HG02571 (cell line): ENCODE results near the gene ADAMTS5.

ENCODE experiments used
- ATAC-seq: cut with Tn5 transposase; IDR thresholded peaks from one replicate; pipeline ENCODE4 v1.9.1; 2021; ENCODE audit warnings: mild to moderate bottlenecking, moderate library complexity; ENCODE audit not compliant: unreplicated experiment

Gene ADAMTS5

DNA sequence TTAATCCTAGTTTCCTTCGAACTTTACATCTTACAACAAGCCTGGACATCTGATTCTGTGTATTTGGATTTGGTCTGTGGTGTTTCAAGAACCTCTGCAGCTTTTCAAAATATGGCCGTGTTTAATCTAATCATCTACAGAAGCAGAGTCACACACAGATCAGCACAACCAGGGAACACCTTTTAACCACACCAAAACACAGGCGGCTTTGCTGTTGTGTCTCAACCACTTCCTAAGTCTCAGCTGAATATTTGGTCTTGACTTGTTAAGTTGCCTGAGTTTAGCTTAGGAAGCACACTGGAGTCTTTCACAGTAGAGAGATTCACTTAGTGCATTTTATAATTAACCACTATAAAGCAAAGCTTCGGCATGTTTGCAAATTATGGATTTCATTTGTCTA lies 17.1 kb downstream of the ADAMTS5 start:
- ATAC-seq: no peak

GRCh38 chr21:26948194-26948593 lies 18.7 kb downstream of the ADAMTS5 start:
- ATAC-seq: no peak

- ATAC-seq: no peak
These were observed 20.0 kb downstream of the ADAMTS5 start for GRCh38 chr21:26946744-26947446.

- no peak for ATAC-seq
These were observed 20.8 kb downstream of the ADAMTS5 start for GRCh38 chr21:26945916-26946675.

- ATAC-seq: no peak
These were observed 23.0 kb downstream of the ADAMTS5 start for GRCh38 chr21:26943921-26944320.

- no peak for ATAC-seq
These were observed 25.5 kb downstream of the ADAMTS5 start for GRCh38 chr21:26941421-26941820.

- ATAC-seq: no peak
These were observed 27.2 kb downstream of the ADAMTS5 start for GRCh38 chr21:26939601-26940111.

DNA sequence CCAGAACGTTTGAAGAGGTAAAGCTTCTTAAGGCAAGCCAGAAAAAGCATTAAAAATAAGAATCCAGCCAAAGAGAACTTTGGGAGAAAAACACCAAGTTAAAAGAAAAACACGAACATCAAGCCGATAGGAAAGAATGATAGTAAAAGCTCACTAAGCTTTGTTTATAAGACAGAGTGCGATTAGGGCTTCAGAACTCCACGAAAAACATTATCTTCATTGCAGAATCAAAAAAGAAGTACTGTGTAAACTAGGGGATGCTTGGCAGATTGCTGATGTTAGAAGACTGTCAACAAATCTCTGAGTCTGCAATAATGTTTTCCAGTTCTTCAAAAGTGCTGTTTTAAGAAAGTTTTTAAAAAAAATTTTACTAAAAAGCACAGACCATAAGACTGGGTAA lies 30.2 kb downstream of the ADAMTS5 start:
- no peak for ATAC-seq

- ATAC-seq: no peak
These were observed 30.9 kb downstream of the ADAMTS5 start for GRCh38 chr21:26935977-26936376.

- no peak for ATAC-seq
These were observed 32.5 kb downstream of the ADAMTS5 start for GRCh38 chr21:26934383-26934782.

- no peak for ATAC-seq
These were observed 33.4 kb downstream of the ADAMTS5 start for GRCh38 chr21:26933448-26933847.

DNA sequence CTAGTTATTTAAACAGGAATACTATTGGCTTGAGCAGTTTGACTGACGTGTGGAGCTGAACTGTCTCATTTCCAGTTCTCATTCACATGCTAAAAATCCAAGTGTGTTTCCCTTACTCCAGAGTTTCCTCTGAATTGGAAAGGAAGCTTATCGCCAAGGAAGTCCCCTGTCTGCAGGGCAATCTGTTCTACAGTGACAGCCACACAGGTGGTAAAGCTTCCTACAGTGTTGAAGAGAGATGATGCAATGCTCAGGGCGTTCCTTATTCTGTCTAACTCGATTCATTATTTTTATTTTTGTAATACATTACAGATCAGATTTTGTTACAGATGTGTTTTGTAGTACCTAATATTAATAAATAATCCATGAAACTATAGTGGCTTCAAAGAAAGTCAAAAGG lies 41.3 kb downstream of the ADAMTS5 start:
- ATAC-seq: no peak

DNA sequence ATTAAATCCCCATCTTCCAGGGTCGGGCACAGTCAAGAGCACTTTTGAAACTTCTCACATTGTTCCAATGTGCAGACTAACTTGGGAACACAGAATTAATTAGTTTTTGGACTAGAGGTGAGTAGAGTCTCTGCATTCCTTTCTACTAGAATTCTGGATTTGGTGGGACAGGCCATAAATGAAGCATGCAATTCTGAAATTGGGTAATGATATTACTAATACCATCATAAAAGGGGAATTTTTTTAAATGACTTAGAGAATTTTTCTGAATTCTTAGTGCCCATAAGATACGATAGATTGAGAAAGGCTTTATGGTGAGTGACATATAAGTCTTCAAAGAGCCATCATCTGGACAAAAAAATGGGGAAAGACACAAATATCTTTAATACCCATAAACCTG lies 41.8 kb downstream of the ADAMTS5 start:
- ATAC-seq: no peak

DNA sequence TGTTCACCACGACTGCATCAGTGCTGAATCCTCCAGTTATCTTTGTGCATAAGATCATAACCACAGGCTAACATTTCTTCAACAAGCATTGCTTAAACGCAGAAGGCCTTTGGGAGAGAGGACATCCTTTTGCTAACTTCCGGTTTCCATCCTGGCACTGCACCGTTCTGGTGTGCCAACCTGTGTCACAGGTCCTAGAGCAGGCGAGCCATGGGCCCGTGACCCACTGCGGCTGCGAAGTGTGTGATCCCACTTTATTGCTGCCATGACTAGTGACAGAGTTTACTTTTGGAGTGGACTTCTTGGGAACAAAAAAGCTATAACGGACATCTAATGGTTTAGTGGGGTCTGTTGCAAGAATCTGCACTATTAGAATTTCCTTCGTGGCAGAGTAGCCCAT lies 42.9 kb downstream of the ADAMTS5 start:
- ATAC-seq: no peak

- ATAC-seq: no peak
These were observed 46.8 kb downstream of the ADAMTS5 start for GRCh38 chr21:26920055-26920454.

DNA sequence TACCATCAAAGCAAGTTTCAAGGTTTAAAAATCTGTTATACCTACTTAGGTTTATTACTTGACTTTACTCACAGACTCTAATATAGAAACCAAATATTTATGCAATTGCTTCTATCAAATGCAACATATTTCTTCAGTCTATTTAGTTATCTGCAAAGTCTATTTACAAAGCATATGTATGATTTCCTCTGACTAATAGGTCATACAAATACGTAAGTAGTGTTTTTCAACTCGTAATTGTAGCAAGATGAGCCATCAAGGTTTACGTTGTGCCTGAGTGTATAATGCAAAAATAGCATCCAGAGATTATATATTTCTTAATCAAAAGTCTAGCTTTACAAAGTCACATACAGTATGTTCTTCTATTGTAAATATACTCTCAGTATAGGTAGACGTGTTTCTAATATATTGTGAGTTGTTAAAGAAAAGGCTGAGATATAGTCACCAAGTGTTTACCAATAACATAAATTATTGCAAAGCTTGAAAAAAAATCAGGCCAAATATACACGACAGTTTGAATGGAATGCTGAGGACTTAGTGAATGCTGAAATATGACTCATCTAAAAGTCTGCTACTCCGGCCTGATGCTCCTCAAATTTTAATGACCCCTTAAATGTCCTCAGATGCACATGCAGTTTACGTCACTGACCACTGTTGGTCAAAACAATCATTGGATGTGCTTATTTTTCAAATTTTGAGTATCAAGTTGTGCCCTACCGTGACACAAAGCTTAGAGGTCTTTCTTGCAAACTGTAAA lies 48.4 kb downstream of the ADAMTS5 start:
- ATAC-seq: no peak

DNA sequence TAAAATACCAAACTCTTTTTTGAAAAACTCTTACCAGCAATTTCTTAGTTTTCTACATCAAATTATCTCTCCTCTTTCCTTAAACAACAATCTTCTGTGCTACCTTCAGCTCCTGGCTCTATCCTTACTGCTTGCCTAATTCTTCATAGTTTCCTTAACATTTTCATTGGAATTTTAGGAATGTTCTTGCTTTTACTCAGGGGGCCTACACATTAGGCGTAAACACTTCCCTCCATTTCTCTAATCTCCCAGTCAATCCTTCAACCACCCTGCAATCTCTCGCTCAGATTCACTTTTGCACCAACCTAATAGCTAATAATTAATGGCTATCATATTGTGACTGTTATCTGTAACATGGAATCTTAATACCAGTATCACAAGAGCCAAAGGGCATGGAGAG lies 50.1 kb downstream of the ADAMTS5 start:
- ATAC-seq: no peak

GRCh38 chr21:26914557-26914956 lies 52.3 kb downstream of the ADAMTS5 start:
- ATAC-seq: no peak

- no peak for ATAC-seq
These were observed 54.4 kb downstream of the ADAMTS5 start for GRCh38 chr21:26912466-26912865.

GRCh38 chr21:26909972-26910371 lies 56.9 kb downstream of the ADAMTS5 start:
- no peak for ATAC-seq

GRCh38 chr21:26900980-26901379 lies 65.9 kb downstream of the ADAMTS5 start:
- ATAC-seq: no peak

GRCh38 chr21:26892151-26892550 lies 74.7 kb downstream of the ADAMTS5 start:
- ATAC-seq: no peak
